Measurements from ENCODE around the gene ESYT3. TPM values are rescaled to one million over a fixed set of nuclear protein-coding genes. Genes with fewer than 3 reads are reported as not detected.

ESYT3 gene
- total RNA-seq, 1 experiment from 2014 or later = 6.4 TPM

- H2AFZ ChIP-seq = no peak overlapping the region
- DNase-seq = no peak
- H3K4me1 ChIP-seq (replicated peaks; ENCODE audit: insufficient read depth) = 0 out of 2 replicates have a peak, but pooled peaks cover 4% of the 10 kb centered on the region
- H3F3A ChIP-seq (ENCODE audit: insufficient read depth, low read depth) = no peaks in the 10 kb centered on the region
- ChIA-PET POLR2A (ENCODE audit: unreplicated experiment) (no interaction called here), CTCF (no interaction called here)
- H3K4me3 ChIP-seq = no peak overlapping the region
- no peaks in the 10 kb centered on the region for H3K9me2 ChIP-seq (ENCODE audit: insufficient read depth)
- no peaks in the 10 kb centered on the region for H3K79me2 ChIP-seq (ENCODE audit: low read depth)
- TF ChIP-seq EZH2 (IDR thresholded peaks at IDR 0.05; ENCODE audit: low read depth) = no peak
- no peak for TF ChIP-seq CTCF (conservative IDR thresholded peaks at IDR 0.05)
- H3K4me2 ChIP-seq = no peak overlapping the region
- peaks cover 15% of the 10 kb centered on the region for H3K9me3 ChIP-seq (ENCODE audit: insufficient read depth, low read depth)
- H3K27me3 ChIP-seq (ENCODE audit: insufficient read depth, low read depth) = no peaks in the 10 kb centered on the region
- no peaks in the 10 kb centered on the region for H4K20me1 ChIP-seq (ENCODE audit: insufficient read depth)
- H3K36me3 ChIP-seq (ENCODE audit: low read depth) = no peaks in the 10 kb centered on the region
- BruUV-seq (replicated peaks) = no TSS peak
- H3K27ac ChIP-seq = no peak overlapping the region
- intact Hi-C loops (cut with micrococcal nuclease; ENCODE audit: unreplicated experiment) = no loop called here
Observed at GRCh38 chr3:138491971-138492370, 57.6 kb downstream of the ESYT3 start.

DNA sequence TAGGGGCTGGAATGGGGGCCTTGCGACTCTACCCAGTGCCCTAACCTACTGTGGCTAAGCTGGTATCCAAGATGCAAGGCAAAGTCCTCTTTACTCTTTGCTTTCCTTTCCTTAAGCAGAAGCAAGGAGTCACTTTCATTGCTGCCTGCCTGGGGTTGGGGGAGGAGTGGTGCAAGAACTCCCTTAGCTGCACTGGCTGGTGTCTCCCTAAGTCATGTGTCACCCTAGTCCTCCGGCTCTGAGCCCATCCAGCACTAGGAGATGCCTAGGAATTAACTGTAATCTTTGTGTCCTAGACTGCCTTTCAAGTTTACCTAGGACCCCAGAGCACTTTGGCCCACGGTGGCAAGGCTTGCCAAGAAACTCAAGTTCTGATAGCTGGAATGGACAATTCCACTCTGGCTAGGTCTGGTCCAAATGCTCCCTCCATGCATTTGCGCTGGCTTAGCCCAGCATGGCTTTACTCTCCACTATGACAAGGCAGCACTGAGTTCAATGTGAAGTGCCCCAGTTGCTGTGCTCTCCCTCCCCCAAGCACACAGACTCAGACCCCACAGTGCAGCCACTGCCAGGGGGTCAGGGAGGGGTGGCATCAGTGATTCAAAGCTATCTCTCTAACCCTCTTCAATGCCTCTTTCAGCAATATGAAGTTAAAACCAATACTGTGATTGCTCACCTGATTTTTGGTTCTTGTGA lies 58.7 kb downstream of the ESYT3 start:
- Histone ChIP-seq H3K36me3 (ENCODE audit: low read depth) (no peaks in the 10 kb centered on the region), H3K4me3 (no peak overlapping the region), H3F3A (ENCODE audit: insufficient read depth, low read depth) (no peaks in the 10 kb centered on the region), H4K20me1 (ENCODE audit: insufficient read depth) (no peaks in the 10 kb centered on the region), H3K27me3 (ENCODE audit: insufficient read depth, low read depth) (no peaks in the 10 kb centered on the region), H3K4me1 (replicated peaks; ENCODE audit: insufficient read depth) (0 out of 2 replicates have a peak, but pooled peaks cover 4% of the 10 kb centered on the region), H3K4me2 (no peak overlapping the region), H3K9me2 (ENCODE audit: insufficient read depth) (no peaks in the 10 kb centered on the region), H3K9me3 (ENCODE audit: insufficient read depth, low read depth) (peaks cover 4% of the 10 kb centered on the region; the same call in 1 of the 2 replicates), H2AFZ (no peak overlapping the region), H3K27ac (no peak overlapping the region), H3K79me2 (ENCODE audit: low read depth) (no peaks in the 10 kb centered on the region)
- BruUV-seq (replicated peaks) = no TSS peak
- intact Hi-C loops (cut with micrococcal nuclease; ENCODE audit: unreplicated experiment) = no loop called here
- DNase-seq = no peak
- CTCF ChIA-PET = interaction anchor here (0.6 kb wide), 1 partner anchor 1446 kb away, joined by 4 read pairs; no protein-coding TSS in a partner anchor
- POLR2A ChIA-PET (ENCODE audit: unreplicated experiment) = no interaction called here
- TF ChIP-seq CTCF (conservative IDR thresholded peaks at IDR 0.05) (no peak), EZH2 (IDR thresholded peaks at IDR 0.05; ENCODE audit: low read depth) (no peak)

DNA sequence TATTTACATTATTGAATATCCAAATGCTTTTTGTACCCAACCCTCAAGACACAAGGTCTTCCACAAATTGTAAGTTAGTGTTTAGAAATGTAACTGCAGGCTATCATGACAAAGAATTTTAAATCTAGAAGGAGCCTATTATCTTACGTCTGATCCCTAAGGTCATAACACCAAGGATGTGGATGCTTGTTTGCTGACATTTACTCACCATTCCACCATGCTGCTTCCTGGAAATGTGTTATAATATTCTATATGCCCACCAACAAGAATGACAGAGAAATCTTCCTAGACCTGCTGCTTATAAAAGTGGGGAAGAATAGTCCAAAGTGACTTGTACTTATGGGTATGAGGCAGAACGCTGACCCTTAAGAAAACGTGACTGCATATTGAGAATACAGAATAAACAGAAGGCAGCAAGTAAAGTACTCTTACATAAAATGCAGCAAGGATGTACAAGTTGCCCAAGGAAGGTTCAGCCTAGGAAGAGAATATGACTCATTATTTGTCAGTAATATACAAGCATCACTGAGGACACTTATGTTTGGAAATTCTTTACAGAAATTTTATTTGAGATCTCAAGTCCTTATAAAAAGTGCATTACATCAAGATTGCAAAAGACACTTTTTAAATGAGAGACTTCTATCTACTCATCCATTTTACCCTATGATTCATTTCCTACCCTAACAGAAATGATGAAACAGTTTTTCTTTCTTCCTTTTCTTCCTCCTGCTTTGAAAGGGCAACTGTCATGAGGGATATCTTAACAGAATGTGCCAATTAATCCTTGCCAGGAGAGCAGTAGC lies 59.6 kb downstream of the ESYT3 start:
- intact Hi-C loops (cut with micrococcal nuclease; ENCODE audit: unreplicated experiment) = no loop called here
- ChIA-PET POLR2A (ENCODE audit: unreplicated experiment) (no interaction called here), CTCF (interaction anchor here (0.6 kb wide), 1 partner anchor 1445 kb away, joined by 4 read pairs; no protein-coding TSS in a partner anchor)
- Histone ChIP-seq H3K4me3 (no peak overlapping the region), H3K4me2 (no peak overlapping the region), H3K27ac (0 out of 2 replicates have a peak overlapping the region, but pooled peaks have one; percentile 14), H3K9me2 (ENCODE audit: insufficient read depth) (no peaks in the 10 kb centered on the region), H3K79me2 (ENCODE audit: low read depth) (no peaks in the 10 kb centered on the region), H3F3A (ENCODE audit: insufficient read depth, low read depth) (no peaks in the 10 kb centered on the region), H3K9me3 (ENCODE audit: insufficient read depth, low read depth) (0 out of 2 replicates have a peak, but pooled peaks cover 3% of the 10 kb centered on the region), H3K27me3 (ENCODE audit: insufficient read depth, low read depth) (no peaks in the 10 kb centered on the region), H3K36me3 (ENCODE audit: low read depth) (no peaks in the 10 kb centered on the region), H2AFZ (no peak overlapping the region), H3K4me1 (replicated peaks; ENCODE audit: insufficient read depth) (0 out of 2 replicates have a peak, but pooled peaks cover 4% of the 10 kb centered on the region), H4K20me1 (ENCODE audit: insufficient read depth) (no peaks in the 10 kb centered on the region)
- no TSS peak for BruUV-seq (replicated peaks)
- TF ChIP-seq CTCF (conservative IDR thresholded peaks at IDR 0.05) = no peak
- no peak for TF ChIP-seq EZH2 (IDR thresholded peaks at IDR 0.05; ENCODE audit: low read depth)
- no peak for DNase-seq

Measured in PC-9 (cell line).